Hepatocyte (in vitro differentiated cells): ENCODE results near the gene CORO1C. TPM values are rescaled to one million over a fixed set of nuclear protein-coding genes. Genes with fewer than 3 reads are reported as not detected.

Source experiments
- DNase-seq: peaks from one replicate; pipeline ENCODE4 v3.0.0-alpha.2; 2016; ENCODE audit warnings: low spot score
- H2AFZ ChIP-seq: fragments of 200-600 bp; sonication (generic); 2 replicates; pipeline ENCODE4 v1.6.0; 2016; ENCODE audit warnings: antibody characterized with exemption, mild to moderate bottlenecking
- H3K27ac ChIP-seq: fragments of 200-600 bp; sonication (generic); 2 replicates; pipeline ENCODE4 v1.5.1; 2016; ENCODE audit warnings: mild to moderate bottlenecking
- H3K27me3 ChIP-seq: fragments of 200-600 bp; sonication (generic); 2 replicates; pipeline ENCODE4 v1.6.1; 2016
- H3K36me3 ChIP-seq: fragments of 200-600 bp; sonication (generic); replicated peaks from 2 replicates; pipeline ENCODE4 v1.5.1; 2016; ENCODE audit warnings: low read depth; ENCODE audit not compliant: insufficient read depth
- H3K4me1 ChIP-seq: fragments of 200-600 bp; sonication (generic); 2 replicates; pipeline ENCODE4 v1.5.1; 2016; ENCODE audit warnings: mild to moderate bottlenecking, moderate library complexity; ENCODE audit not compliant: insufficient read depth
- H3K4me2 ChIP-seq: fragments of 200-600 bp; sonication (generic); 2 replicates; pipeline ENCODE4 v1.6.0; 2016
- H3K4me3 ChIP-seq: fragments of 200-600 bp; sonication (generic); 2 replicates; pipeline ENCODE4 v1.5.1; 2016; ENCODE audit warnings: mild to moderate bottlenecking
- H3K79me2 ChIP-seq: fragments of 200-600 bp; sonication (generic); 2 replicates; pipeline ENCODE4 v1.6.0; 2017; ENCODE audit warnings: mild to moderate bottlenecking
- H3K9me2 ChIP-seq: fragments of 200-600 bp; sonication (generic); replicated peaks from 2 replicates; pipeline ENCODE4 v1.6.0; 2017; ENCODE audit warnings: mild to moderate bottlenecking; ENCODE audit not compliant: insufficient read depth
- H3K9me3 ChIP-seq: fragments of 200-600 bp; sonication (generic); 2 replicates; pipeline ENCODE4 v1.5.1; 2016; ENCODE audit warnings: low read depth, mild to moderate bottlenecking
- H4K20me1 ChIP-seq: fragments of 200-600 bp; sonication (generic); 2 replicates; pipeline ENCODE4 v1.6.0; 2016; ENCODE audit warnings: mild to moderate bottlenecking; ENCODE audit not compliant: insufficient read depth, poor library complexity, severe bottlenecking
- EZH2 ChIP-seq: fragments of 200-600 bp; sonication (generic); IDR thresholded peaks from 2 replicates; pipeline ENCODE4 v1.6.1; 2016; ENCODE audit warnings: antibody characterized with exemption, mild to moderate bottlenecking, borderline replicate concordance
- EZH2phosphoT487 ChIP-seq: fragments of 200-600 bp; sonication (generic); IDR thresholded peaks from one replicate; pipeline ENCODE4 v1.6.1; 2018; ENCODE audit warnings: antibody characterized with exemption, mild to moderate bottlenecking, low read depth, moderate library complexity; ENCODE audit not compliant: unreplicated experiment, severe bottlenecking
- WGBS: methylation state at CpG from one replicate; pipeline ENCODE4 v1.1.6; 2016; ENCODE audit warnings: low lambda C conversion rate; ENCODE audit errors: missing lambda C conversion rate; 5-methylcytosine and 5-hydroxymethylcytosine counted together
- polyA plus RNA-seq: library from polyadenylated mRNA; unstranded; fragments of >200 nt; fragmentation: Nextera tagmentation; extraction: Ambion mirVana; gene quantifications from 2 replicates; pipeline ENCODE4 v1.2.1, GENCODE V29; 2016
- total RNA-seq: library from RNA; depleted of rRNA; stranded (reverse); fragments of >200 nt; gene quantifications from 2 replicates; pipeline ENCODE4 v1.2.3, GENCODE V29; 2014
- TF ChIP-seq, protein P1 (sequence below): fragments of 200-600 bp; sonication (generic); IDR thresholded peaks from 2 replicates; pipeline ENCODE4 v1.5.1; 2016; ENCODE audit warnings: antibody characterized with exemption, mild to moderate bottlenecking; ENCODE audit not compliant: poor library complexity

Gene CORO1C
- total and polyA plus RNA-seq, 2 experiments from 2014 or later, result 110 to 137 TPM

DNA sequence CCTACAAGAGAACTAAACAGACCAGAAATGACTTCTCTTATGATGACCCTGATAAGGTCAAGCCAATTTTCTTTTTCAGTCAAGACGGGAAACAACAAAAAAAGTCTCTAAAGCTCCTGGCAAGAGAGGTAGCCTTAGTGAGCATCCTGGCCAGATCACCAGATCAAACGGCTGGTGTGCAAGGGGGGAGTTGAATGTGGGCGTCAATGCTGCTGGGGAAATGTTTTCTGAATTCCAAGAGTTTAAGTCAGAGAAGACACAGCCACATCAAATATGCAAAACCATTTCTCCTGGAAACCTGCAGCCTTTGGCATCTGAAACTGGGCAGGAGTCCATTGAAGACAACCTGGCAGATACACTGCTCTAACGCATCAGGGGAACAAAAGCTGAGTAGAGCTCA lies 81.6 kb downstream of the CORO1C start:
- no peaks in the 10 kb centered on the region for H3K9me3 ChIP-seq
- TF ChIP-seq, protein P1, sequence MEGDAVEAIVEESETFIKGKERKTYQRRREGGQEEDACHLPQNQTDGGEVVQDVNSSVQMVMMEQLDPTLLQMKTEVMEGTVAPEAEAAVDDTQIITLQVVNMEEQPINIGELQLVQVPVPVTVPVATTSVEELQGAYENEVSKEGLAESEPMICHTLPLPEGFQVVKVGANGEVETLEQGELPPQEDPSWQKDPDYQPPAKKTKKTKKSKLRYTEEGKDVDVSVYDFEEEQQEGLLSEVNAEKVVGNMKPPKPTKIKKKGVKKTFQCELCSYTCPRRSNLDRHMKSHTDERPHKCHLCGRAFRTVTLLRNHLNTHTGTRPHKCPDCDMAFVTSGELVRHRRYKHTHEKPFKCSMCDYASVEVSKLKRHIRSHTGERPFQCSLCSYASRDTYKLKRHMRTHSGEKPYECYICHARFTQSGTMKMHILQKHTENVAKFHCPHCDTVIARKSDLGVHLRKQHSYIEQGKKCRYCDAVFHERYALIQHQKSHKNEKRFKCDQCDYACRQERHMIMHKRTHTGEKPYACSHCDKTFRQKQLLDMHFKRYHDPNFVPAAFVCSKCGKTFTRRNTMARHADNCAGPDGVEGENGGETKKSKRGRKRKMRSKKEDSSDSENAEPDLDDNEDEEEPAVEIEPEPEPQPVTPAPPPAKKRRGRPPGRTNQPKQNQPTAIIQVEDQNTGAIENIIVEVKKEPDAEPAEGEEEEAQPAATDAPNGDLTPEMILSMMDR, result no peak
- TF ChIP-seq EZH2 (no peak), EZH2phosphoT487 (no peak)
- H3K4me2 ChIP-seq, result no peak overlapping the region
- no peak for DNase-seq
- 51% methylated on average over 4 of the region's 4 CpGs for WGBS
- no peak overlapping the region for H3K27ac ChIP-seq
- H3K4me3 ChIP-seq, result no peak overlapping the region
- no peaks in the 10 kb centered on the region for H3K36me3 ChIP-seq
- H3K79me2 ChIP-seq, result no peaks in the 10 kb centered on the region
- H3K4me1 ChIP-seq, result no peaks in the 10 kb centered on the region
- H2AFZ ChIP-seq, result no peak overlapping the region
- no peaks in the 10 kb centered on the region for H3K9me2 ChIP-seq
- H3K27me3 ChIP-seq, result no peaks in the 10 kb centered on the region
- no peaks in the 10 kb centered on the region for H4K20me1 ChIP-seq

DNA sequence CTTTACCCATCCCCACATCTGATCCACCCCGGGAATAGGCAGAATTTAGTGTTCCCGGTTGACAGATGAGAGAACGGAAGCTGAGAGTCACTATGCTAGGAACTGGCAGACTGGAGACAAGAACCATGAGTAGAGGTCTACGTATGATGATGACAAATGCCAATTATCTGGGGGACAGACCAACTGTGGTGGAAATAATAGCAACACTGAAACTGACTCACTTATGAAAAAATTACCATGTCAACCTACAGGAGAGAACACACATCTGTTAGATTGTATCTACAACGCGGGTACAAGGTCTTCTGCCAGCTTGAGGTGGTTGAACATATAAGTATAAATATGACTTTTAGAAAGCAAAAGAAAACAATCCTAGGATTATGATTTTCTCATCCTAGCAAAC lies 82.2 kb downstream of the CORO1C start:
- no peaks in the 10 kb centered on the region for H4K20me1 ChIP-seq
- WGBS, result 93% methylated on average over 6 of the region's 6 CpGs
- no peaks in the 10 kb centered on the region for H3K79me2 ChIP-seq
- no peaks in the 10 kb centered on the region for H3K4me1 ChIP-seq
- H3K36me3 ChIP-seq, result no peaks in the 10 kb centered on the region
- no peak for DNase-seq
- H3K9me2 ChIP-seq, result no peaks in the 10 kb centered on the region
- no peak overlapping the region for H2AFZ ChIP-seq
- no peaks in the 10 kb centered on the region for H3K27me3 ChIP-seq
- TF ChIP-seq, protein P1, result no peak
- TF ChIP-seq EZH2phosphoT487 (no peak), EZH2 (no peak)
- H3K9me3 ChIP-seq, result no peaks in the 10 kb centered on the region
- H3K27ac ChIP-seq, result no peak overlapping the region
- no peak overlapping the region for H3K4me2 ChIP-seq
- H3K4me3 ChIP-seq, result no peak overlapping the region

DNA sequence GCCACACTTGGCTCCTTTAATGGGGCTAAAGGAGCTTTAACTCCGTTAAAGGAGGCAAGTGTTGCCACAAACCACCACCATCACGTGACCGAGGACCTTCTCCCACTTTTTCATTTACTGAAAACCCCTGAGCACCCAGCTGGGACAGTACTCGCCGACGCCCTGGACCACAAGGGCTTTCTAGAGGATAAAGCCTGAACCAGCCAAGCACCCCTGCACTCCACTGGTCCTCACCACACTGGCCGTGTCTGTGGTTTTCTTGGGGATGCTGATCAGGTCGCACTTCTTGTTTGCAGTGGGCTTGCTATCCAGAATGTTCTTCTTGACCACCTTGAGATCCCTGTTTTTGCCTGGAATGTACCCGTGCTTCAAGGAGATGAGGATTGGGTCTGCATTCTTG lies 82.9 kb downstream of the CORO1C start:
- H4K20me1 ChIP-seq, result no peaks in the 10 kb centered on the region
- H3K4me2 ChIP-seq, result no peak overlapping the region
- no peaks in the 10 kb centered on the region for H3K9me3 ChIP-seq
- H3K27me3 ChIP-seq, result no peaks in the 10 kb centered on the region
- TF ChIP-seq, protein P1, result no peak
- TF ChIP-seq EZH2 (no peak), EZH2phosphoT487 (no peak)
- no peaks in the 10 kb centered on the region for H3K9me2 ChIP-seq
- no peak overlapping the region for H3K27ac ChIP-seq
- no peaks in the 10 kb centered on the region for H3K36me3 ChIP-seq
- no peaks in the 10 kb centered on the region for H3K79me2 ChIP-seq
- DNase-seq, result no peak
- 98% methylated on average over 9 of the region's 9 CpGs for WGBS
- no peak overlapping the region for H2AFZ ChIP-seq
- H3K4me3 ChIP-seq, result no peak overlapping the region
- H3K4me1 ChIP-seq, result no peaks in the 10 kb centered on the region
